C4-2B (cell line): ENCODE data around the gene BPIFB6.

Experiments used
- CTCF ChIP-seq: fragments of 450-650 bp; conservative IDR thresholded peaks from 2 replicates; pipeline ENCODE4 v1.5.1; 2017; ENCODE audit warnings: mild to moderate bottlenecking
- ZFX ChIP-seq: fragments of 450-650 bp; IDR thresholded peaks from 2 replicates; pipeline ENCODE4 v1.6.1; 2017

- TF ChIP-seq CTCF, result no peak
- TF ChIP-seq ZFX, result no peak
These were observed 50.1 kb downstream of the BPIFB6 start for GRCh38 chr20:33081411-33082154.
